ENCODE results near the gene DYRK4.

The DYRK4 gene

GRCh38 chr12:4580281-4580688, 18.3 kb downstream of the DYRK4 start:
- TF ChIP-seq, protein P1, sequence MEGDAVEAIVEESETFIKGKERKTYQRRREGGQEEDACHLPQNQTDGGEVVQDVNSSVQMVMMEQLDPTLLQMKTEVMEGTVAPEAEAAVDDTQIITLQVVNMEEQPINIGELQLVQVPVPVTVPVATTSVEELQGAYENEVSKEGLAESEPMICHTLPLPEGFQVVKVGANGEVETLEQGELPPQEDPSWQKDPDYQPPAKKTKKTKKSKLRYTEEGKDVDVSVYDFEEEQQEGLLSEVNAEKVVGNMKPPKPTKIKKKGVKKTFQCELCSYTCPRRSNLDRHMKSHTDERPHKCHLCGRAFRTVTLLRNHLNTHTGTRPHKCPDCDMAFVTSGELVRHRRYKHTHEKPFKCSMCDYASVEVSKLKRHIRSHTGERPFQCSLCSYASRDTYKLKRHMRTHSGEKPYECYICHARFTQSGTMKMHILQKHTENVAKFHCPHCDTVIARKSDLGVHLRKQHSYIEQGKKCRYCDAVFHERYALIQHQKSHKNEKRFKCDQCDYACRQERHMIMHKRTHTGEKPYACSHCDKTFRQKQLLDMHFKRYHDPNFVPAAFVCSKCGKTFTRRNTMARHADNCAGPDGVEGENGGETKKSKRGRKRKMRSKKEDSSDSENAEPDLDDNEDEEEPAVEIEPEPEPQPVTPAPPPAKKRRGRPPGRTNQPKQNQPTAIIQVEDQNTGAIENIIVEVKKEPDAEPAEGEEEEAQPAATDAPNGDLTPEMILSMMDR (IDR thresholded peaks at IDR 0.05; ENCODE audit: insufficient read depth, missing control alignments), result no peak
- no peak for DNase-seq (ENCODE audit: insufficient read length, low spot score)
- FAIRE-seq, result no peak

DNA sequence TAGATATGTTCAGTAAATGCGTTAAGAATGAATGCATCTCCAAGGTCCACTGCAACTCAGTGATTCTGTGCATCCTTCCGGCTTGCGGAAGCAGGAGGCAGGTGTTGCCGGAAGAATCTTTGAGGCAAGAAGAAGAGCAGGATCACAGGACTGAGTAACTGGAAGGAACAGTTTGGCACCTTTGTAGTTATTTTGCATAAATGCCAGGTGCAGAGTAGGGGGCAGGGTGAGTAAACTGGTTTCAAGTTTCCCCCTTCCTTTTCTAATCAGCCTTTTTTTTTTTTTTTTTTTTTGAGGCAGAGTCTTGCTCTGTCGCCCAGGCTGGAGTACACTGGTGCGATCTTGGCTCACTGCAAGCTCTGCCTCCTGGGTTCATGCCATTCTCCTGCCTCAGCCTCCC, 22.3 kb downstream of the DYRK4 start:
- DNase-seq (ENCODE audit: insufficient read length, low spot score) (no peak), FAIRE-seq (no peak)
- TF ChIP-seq, protein P1 (IDR thresholded peaks at IDR 0.05; ENCODE audit: insufficient read depth, missing control alignments), result no peak

- TF ChIP-seq, protein P1 (IDR thresholded peaks at IDR 0.05; ENCODE audit: insufficient read depth, missing control alignments), result no peak
- FAIRE-seq, result no peak
- no peak for DNase-seq (ENCODE audit: insufficient read length, low spot score)
Observed at GRCh38 chr12:4584896-4585295, 22.9 kb downstream of the DYRK4 start.

GRCh38 chr12:4586500-4586899, 24.5 kb downstream of the DYRK4 start:
- DNase-seq (ENCODE audit: insufficient read length, low spot score), result no peak
- TF ChIP-seq, protein P1 (IDR thresholded peaks at IDR 0.05; ENCODE audit: insufficient read depth, missing control alignments), result no peak
- FAIRE-seq, result no peak

DNA sequence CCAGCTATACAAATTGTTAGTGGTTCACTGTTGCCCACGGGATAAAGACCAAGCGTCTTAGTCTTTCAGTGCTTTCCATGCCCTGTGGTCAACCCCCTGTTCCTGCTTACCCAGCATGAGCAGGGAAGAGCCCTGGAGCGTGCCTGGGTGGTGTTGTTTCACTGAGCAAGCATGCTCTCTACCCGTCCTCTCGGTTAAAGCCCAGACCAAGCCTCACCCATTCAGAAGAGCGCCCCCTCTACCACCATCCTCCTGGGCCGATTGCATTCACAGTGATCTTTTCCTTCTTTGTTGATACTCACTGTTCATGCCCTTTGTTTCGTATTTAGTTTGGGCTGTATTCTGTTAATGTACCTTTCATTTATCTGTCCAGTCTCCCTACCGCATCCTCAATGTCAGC, 25.1 kb downstream of the DYRK4 start:
- no peak for DNase-seq (ENCODE audit: insufficient read length, low spot score)
- no peak for FAIRE-seq
- TF ChIP-seq, protein P1 (IDR thresholded peaks at IDR 0.05; ENCODE audit: insufficient read depth, missing control alignments), result no peak

GRCh38 chr12:4588916-4589315, 26.9 kb downstream of the DYRK4 start:
- DNase-seq (ENCODE audit: insufficient read length, low spot score) (no peak), FAIRE-seq (no peak)
- TF ChIP-seq, protein P1 (IDR thresholded peaks at IDR 0.05; ENCODE audit: insufficient read depth, missing control alignments), result no peak

DNA sequence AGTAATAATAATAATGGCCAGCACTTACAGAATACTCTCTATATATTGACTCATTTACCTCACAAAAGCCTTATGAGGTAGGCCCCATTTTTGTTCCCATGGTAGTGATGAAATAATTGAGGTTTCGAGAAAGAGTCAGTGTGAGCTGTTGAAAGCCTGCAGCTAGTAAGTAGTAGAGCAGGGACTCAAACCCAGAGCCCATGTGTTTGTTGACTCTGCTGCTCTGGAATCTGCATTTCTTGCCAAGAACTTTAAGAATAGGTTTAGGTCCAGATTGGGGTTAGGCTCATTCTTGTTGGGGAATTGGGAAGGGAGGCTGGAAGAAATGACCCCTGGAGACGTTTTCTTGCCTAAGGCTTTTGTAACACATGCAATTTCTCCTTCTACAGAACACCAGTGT, 27.9 kb downstream of the DYRK4 start:
- DNase-seq (ENCODE audit: insufficient read length, low spot score) (no peak), FAIRE-seq (no peak)
- TF ChIP-seq, protein P1 (IDR thresholded peaks at IDR 0.05; ENCODE audit: insufficient read depth, missing control alignments), result no peak
